ENCODE measurements around the gene ZNF239.

GRCh38 chr10:43595739-43596298 lies 21.4 kb upstream of the ZNF239 start:
- no peak for TF ChIP-seq ZNF274 (IDR thresholded peaks at IDR 0.05; ENCODE audit: low read depth, low read length)
- no peak for TF ChIP-seq YY1 (IDR thresholded peaks at IDR 0.05; ENCODE audit: insufficient read depth, insufficient read length)
- TF ChIP-seq SUZ12 (IDR thresholded peaks at IDR 0.05; ENCODE audit: extremely low read depth, insufficient read depth, insufficient read length), result no peak

Measured in NT2/D1 (cell line).